Mesothelial cell of epicardium (in vitro differentiated cells): ENCODE results near the gene QPRT. TPM values are rescaled to one million over a fixed set of nuclear protein-coding genes. Genes with fewer than 3 reads are reported as not detected.
"Not testable (repeated sequence)": the region's sequence is repeated elsewhere in the genome, so short reads cannot be mapped to it uniquely, and the experiment has no call there.

ENCODE experiments used
- DNase-seq, 2 experiments: peaks; one replicate each; pipeline ENCODE4 v3.0.0; 2021; ENCODE audit warnings: low spot score in 2 of 2; ENCODE audit not compliant: unreplicated experiment in 2 of 2
- H3K27ac Mint-ChIP-seq: 2 replicates; pipeline ENCODE4 v1.8.0; 2021; ENCODE audit warnings: mixed read lengths
- H3K27me3 Mint-ChIP-seq: 2 replicates; pipeline ENCODE4 v1.8.0; 2021; ENCODE audit warnings: low read depth, mixed read lengths
- H3K36me3 Mint-ChIP-seq: 2 replicates; pipeline ENCODE4 v1.8.0; 2021; ENCODE audit warnings: mixed read lengths
- H3K4me1 Mint-ChIP-seq: 2 replicates; pipeline ENCODE4 v1.8.0; 2021; ENCODE audit warnings: mixed read lengths
- H3K4me3 Mint-ChIP-seq: 2 replicates; pipeline ENCODE4 v1.8.0; 2021; ENCODE audit warnings: mild to moderate bottlenecking, moderate library complexity, mixed read lengths
- H3K9me3 Mint-ChIP-seq: 2 replicates; pipeline ENCODE4 v1.8.0; 2021; ENCODE audit warnings: mixed read lengths
- CTCF ChIP-seq: fragments of 200-600 bp; sonication (generic); IDR thresholded peaks from one replicate; pipeline ENCODE4 v1.5.0; 2021; ENCODE audit warnings: antibody characterized with exemption; ENCODE audit not compliant: unreplicated experiment
- total RNA-seq: library from RNA; stranded (reverse); gene quantifications from 3 replicates; pipeline ENCODE4 v1.2.1, GENCODE V29; 2021

Gene QPRT
- 326 to 330 TPM (median 328 TPM) in 3 replicates for total RNA-seq

- peak; percentile 69 to 80 for DNase-seq
- TF ChIP-seq CTCF = no peak
These were observed at the start of gene QPRT for GRCh38 chr16:29678691-29679267. Gene QPRT, plus strand, starts transcription at chr16:29679180. Its CDS starts 18 bp downstream, at chr16:29679198.

GRCh38 chr16:29629318-29629717 is 49.7 kb upstream of the QPRT start:
- not testable (repeated sequence) for DNase-seq, H3K27ac Mint-ChIP-seq

More at GRCh38 chr16:29678691-29679267, at the start of gene QPRT:
- Mint-ChIP-seq H3K27me3 (no peaks in the 10 kb centered on the region), H3K27ac (peak within 1 kb of the TSS; percentile 100), H3K4me3 (peak within 1 kb of the TSS; percentile 92), H3K36me3 (peaks cover 21% of the 10 kb centered on the region), H3K9me3 (peaks cover 1% of the 10 kb centered on the region), H3K4me1 (peaks cover 18% of the 10 kb centered on the region)

GRCh38 chr16:29631658-29632057 is 47.3 kb upstream of the QPRT start:
- not testable (repeated sequence) for H3K4me1 Mint-ChIP-seq

More at GRCh38 chr16:29629318-29629717, 49.7 kb upstream of the QPRT start:
- not testable (repeated sequence) for H3K4me3 Mint-ChIP-seq, H3K27me3 Mint-ChIP-seq, H3K36me3 Mint-ChIP-seq, H3K4me1 Mint-ChIP-seq, H3K9me3 Mint-ChIP-seq

GRCh38 chr16:29635902-29636301 is 43.1 kb upstream of the QPRT start:
- H3K4me3 Mint-ChIP-seq, H3K27me3 Mint-ChIP-seq, H3K4me1 Mint-ChIP-seq, H3K9me3 Mint-ChIP-seq, H3K36me3 Mint-ChIP-seq, DNase-seq, H3K27ac Mint-ChIP-seq: not testable (repeated sequence)

More at GRCh38 chr16:29631658-29632057, 47.3 kb upstream of the QPRT start:
- H3K36me3 Mint-ChIP-seq, H3K27me3 Mint-ChIP-seq, DNase-seq, H3K27ac Mint-ChIP-seq, H3K9me3 Mint-ChIP-seq, H3K4me3 Mint-ChIP-seq: not testable (repeated sequence)

GRCh38 chr16:29636368-29636767 is 42.6 kb upstream of the QPRT start:
- H3K36me3 Mint-ChIP-seq, H3K27me3 Mint-ChIP-seq, H3K4me3 Mint-ChIP-seq, DNase-seq, H3K4me1 Mint-ChIP-seq, H3K9me3 Mint-ChIP-seq, H3K27ac Mint-ChIP-seq: not testable (repeated sequence)

- H3K4me1 Mint-ChIP-seq, H3K9me3 Mint-ChIP-seq, H3K4me3 Mint-ChIP-seq: not testable (repeated sequence)
These were observed 40.2 kb upstream of the QPRT start for GRCh38 chr16:29638751-29639150.

GRCh38 chr16:29641561-29641960 is 37.4 kb upstream of the QPRT start:
- H3K36me3 Mint-ChIP-seq = no peaks in the 10 kb centered on the region
- peaks cover 2% of the 10 kb centered on the region for H3K4me1 Mint-ChIP-seq

More at GRCh38 chr16:29638751-29639150, 40.2 kb upstream of the QPRT start:
- H3K27me3 Mint-ChIP-seq, DNase-seq, H3K36me3 Mint-ChIP-seq, H3K27ac Mint-ChIP-seq: not testable (repeated sequence)

GRCh38 chr16:29643596-29643995 is 35.4 kb upstream of the QPRT start:
- Mint-ChIP-seq H3K4me1 (peaks cover 2% of the 10 kb centered on the region), H3K27me3 (no peaks in the 10 kb centered on the region), H3K36me3 (no peaks in the 10 kb centered on the region), H3K4me3 (no peak overlapping the region), H3K27ac (no peak overlapping the region), H3K9me3 (no peaks in the 10 kb centered on the region)
- DNase-seq = no peak
- no peak for TF ChIP-seq CTCF

More at GRCh38 chr16:29641561-29641960, 37.4 kb upstream of the QPRT start:
- no peaks in the 10 kb centered on the region for H3K27me3 Mint-ChIP-seq
- no peak for TF ChIP-seq CTCF
- DNase-seq = no peak
- peak overlapping the region; percentile 7 for H3K27ac Mint-ChIP-seq
- no peak overlapping the region for H3K4me3 Mint-ChIP-seq
- H3K9me3 Mint-ChIP-seq = no peaks in the 10 kb centered on the region
